GM21367 (cell line): ENCODE results near the gene TRIM72.
"Not testable (repeated sequence)": the region's sequence is repeated elsewhere in the genome, so short reads cannot be mapped to it uniquely, and the experiment has no call there.

Source experiments
- ATAC-seq: cut with Tn5 transposase; IDR thresholded peaks from one replicate; pipeline ENCODE4 v1.9.1; 2021; ENCODE audit not compliant: unreplicated experiment

Gene TRIM72

DNA sequence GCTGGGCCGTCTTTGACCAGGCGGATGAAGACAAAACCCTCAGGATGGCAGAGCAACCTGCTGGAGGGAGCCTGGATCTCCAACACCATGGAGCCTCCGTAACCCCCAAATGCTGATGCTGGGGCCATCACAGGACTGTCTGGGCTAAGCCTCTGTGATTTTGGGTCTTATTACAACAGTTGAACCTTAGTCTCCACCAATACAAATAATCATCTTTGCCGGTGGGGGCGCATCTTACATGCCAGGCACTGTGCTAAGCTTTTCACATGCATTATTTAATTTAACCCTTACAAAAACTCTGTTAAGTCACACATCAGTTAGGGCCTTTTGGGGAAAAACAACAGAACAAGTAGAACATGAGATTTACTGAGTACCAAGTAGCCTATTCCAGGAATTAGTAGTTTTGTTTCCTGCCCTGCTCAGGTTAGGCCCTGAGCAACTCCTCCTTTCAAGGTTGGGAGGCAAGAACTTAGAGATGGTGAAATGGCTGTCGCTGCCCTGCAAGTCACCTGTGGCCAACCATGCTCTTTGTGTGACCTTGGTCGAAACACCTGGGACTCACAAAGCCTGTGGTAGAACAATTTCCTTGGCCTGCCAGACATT is 37.0 kb downstream of the TRIM72 start:
- no peak for ATAC-seq

DNA sequence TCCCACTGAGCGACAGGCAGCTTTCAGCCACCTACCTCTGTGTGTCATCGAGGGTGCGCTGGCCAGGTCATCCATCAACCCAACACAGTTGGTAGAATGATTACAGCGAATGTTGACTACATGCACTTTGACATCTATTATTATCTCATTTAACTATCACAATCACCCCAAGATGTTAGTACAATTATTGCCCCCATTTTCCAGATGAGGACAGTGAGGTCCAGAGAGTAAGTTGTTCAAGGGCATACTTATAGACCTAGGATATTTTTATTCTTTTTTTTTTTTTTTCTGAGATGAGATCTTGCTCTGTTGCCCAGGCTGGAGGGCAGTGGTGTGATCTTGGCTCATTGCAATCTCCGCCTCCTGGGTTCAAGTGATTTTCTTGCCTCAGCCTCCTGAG is 37.5 kb downstream of the TRIM72 start:
- no peak for ATAC-seq

DNA sequence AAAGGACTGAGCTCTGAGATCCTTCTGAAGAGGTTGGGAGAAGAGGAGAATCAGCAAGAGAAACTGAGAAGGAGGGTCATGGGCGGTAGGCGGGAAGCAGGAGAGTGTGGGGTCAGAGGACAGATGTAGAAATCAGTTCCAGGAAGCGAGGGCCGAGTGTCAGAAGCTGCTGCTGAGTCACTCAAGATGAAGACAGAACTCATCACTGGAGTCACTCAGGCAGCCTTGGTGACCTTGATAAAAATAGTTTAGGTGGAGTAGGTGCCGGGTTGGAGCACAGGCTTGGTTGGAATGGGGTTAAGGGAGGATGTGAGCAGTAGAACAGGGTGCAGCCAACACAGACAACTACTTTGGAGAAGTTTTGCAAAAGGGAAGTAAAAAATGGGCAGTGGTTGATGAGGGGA is 39.7 kb downstream of the TRIM72 start:
- no peak for ATAC-seq

DNA sequence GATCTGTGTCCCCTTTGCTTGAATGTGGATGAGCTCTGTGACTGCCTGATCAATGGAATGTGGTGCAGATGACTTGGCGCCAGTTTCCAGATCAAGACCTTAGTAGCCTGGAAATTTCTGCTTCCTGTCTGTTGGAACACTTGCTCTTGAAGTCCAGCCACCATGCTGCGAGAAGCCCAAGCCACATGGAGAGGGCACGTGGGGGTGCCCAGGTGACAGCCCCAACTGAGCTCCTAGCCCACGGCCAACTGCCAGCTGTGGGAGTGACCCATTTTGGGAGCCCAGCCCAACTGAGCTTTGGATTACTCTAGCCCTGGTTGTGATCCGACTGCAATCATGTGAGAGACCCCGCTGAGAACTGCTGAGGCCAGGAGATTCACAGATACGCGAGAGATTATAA is 42.5 kb downstream of the TRIM72 start:
- ATAC-seq, result no peak

DNA sequence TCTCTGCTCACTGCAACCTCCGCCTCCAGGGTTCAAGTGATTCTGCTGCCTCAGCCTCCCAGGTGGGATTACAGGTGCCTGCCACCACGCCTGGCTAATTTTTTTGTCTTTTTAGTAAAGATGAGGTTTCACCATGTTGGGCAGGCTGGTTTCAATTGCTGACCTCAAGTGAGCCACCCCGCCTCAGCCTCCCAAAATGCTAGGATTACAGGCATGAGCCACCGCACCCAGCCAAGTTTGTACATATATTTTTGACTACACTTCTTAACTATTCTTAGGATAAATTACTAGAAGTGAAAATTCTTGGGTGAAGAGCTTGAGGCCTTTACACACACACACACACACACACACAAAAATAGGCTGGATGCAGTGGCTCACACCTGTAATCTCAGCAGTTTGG is 44.4 kb downstream of the TRIM72 start:
- no peak for ATAC-seq

DNA sequence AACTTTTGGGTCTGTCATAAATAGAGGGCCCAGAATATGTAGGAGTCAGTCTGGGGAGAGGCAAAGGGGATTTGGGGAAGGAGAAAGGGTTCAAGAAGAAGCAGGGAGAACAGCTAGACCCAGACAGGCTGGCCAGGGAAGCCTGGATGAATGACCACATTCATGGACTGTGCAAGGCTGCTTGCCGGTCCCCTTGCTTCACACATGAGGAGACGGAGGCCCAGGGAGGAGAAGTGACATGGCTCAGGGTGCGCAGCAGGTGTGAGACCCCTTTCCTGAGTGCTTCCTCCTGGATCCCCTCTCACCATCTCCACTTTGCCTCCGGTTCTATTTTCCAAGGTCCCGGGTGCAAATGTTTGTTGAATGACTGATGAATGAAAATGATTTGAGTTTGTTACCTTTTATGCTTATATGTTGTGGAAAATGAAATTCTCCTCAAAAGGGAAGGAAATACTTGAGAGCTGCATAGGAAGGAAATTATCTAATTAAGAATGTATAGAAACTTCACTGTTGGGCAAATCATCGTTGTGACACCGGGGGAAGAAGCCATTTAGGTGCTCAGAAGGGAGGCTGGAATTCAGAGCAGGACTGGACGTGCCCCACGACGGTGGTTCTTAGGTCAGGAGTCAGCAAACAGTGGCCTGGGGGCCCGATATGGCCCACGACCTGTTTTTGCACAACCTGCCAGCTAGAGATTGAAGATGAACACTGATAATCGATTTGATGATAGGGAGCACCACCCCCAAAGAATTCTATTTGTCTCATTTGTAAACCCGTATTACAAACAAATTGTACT is 46.4 kb downstream of the TRIM72 start:
- no peak for ATAC-seq

DNA sequence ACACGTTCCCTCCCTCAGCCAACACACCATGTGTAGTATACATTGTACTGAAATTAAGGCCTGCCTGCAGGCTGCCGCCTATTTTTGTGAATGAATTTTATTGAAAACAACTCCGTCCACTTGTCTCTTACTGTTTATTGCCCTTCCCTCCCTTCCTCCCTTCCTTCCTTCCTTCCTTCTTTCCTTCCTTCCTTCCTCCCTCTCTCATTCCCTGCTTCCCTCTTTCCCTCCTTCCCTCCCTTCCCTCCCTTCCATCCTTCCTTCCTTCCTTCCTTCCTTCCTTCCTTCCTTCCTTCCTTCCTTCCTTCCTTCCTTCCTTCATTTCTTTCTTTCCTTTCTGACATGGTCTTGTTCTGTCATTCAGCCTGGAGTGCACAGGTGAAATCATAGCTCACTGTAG is 48.2 kb downstream of the TRIM72 start:
- no peak for ATAC-seq

DNA sequence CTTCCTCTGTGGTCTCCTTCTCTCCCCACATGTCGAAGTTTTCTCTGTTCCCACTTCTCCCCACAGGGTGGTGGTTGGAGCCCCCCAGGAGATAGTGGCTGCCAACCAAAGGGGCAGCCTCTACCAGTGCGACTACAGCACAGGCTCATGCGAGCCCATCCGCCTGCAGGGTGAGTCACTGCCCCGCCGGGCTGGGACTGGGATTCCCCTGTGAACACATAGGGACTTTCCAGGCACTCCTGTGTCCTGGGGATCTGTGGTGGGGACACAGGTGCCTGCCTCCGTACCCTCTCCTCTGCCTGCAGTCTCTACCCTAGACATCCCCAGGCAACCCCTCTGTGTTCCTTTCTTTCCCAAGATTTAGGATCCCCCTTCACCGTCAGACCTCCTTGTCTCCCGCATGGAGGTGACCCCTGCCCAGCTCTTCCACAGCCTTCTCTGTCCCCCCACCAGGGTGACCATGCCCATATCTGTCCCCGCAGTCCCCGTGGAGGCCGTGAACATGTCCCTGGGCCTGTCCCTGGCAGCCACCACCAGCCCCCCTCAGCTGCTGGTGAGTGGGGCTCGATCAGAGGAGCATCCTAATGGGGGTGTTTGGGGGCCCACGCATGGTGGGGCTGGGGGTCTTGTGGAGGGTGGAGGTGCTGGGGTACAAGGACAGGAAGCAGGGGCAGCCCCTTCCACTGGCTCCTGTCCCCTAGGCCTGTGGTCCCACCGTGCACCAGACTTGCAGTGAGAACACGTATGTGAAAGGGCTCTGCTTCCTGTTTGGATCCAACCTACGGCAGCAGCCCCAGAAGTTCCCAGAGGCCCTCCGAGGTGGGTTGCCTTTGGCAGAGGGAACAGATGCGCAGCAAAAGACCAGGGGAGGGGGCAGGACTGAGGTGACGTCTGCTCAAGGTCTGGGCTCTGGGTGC is 51.7 kb downstream of the TRIM72 start:
- ATAC-seq, result peak; percentile 50

DNA sequence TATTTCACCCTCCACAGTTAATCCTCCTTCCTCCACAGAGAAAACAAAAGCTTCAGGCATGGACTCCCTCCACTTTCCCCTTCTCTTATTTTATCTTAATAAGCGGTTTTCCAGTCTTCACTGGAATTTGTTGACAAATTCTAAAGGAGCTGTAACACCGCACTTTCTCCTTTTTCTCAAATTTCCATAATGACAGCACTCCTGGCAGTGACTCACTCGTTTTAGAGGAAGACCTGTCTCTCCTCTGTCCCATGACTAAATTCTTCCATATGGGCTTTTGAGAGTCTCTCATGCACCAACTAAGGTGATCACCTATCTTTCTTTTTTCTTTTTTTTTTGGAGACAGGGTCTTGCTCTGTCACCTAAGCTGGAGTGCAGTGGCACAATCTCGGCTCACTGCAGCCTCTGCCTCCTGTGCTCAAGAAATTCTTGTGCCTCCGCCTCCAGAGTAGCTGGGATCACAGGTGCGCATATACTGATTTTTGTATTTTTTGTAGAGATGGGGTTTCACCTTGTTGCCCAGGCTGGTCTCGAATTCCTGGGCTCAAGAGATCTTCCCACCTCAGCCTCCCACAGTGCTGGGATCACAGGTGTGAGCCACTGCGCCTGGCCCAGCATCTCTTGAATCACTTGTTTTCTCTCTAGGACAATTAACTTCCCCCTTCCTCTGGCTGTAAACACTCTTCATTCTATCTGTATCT is 53.6 kb downstream of the TRIM72 start:
- no peak for ATAC-seq

DNA sequence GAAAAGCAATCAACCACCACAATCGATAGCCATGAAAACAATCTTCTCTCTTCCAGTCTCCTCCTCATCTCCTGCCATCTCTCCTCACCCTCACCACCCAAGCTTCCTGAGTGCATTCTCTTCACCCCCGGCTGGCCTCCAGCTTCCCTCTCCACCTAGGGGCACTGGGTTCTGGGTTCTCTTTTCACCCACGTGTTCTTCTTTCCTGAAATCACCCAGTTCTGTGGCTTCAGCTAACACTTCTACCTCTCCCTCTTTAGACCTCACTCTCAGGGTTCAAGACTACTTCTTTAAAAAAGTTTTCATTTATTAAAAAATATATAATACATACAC is 54.1 kb downstream of the TRIM72 start:
- no peak for ATAC-seq

DNA sequence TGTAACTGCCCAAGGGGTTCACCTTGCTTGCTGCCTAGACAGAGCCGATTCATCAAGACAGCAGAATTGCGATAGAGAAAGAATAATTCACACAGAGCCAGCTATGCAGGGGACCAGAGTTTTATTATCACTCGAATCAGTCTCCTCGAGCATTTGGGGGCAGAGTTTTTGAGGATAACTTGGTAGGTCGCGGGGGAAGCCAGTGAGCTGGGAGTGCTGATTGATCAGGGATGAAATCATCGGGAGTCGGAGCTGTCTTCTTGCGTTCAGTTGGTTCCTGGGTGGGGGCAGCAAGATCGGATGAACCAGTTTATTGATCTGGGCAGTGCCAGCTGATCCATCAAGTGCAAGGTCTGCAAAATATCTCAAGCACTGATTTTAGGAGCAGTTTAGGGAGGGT is 55.0 kb downstream of the TRIM72 start:
- no peak for ATAC-seq

DNA sequence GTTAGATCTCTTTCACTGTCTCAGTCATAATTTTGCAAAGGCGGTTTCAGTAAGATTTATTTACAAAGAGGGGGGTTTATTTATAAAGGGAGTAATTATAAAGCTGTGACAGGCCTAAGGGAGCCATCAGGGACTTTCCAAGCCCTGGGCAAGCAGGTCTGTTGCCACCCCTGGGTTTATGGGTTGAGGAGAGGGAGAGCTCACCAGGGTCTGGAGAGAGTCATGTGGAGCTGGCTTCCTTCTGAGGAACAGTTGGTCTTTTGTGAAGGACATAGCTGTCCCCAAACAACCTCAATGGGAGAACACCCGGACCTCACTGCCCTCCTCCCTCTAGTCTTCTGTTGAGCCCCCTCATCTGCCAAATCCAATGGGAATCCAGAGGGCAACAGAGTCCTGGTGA is 55.6 kb downstream of the TRIM72 start:
- ATAC-seq, result no peak

DNA sequence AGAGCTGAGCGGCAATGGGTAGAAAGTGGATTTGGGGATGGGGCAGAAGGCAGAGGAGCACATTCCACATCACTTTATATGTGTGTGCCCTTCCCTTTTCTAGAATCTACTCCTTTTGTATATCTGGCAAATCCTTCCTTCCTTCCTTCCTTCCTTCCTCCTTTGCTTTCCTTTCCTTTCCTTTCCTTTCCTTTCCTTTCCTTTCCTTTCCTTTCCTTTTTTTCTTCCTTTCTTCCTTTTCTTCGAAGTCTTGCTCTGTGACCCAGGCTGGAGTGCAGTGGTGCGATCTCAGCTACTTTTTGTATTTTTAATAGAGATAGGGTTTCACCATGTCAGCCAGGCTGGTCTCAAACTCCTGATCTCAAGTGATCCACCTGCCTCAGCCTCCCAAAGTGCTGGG is 56.1 kb downstream of the TRIM72 start:
- not testable (repeated sequence) for ATAC-seq

DNA sequence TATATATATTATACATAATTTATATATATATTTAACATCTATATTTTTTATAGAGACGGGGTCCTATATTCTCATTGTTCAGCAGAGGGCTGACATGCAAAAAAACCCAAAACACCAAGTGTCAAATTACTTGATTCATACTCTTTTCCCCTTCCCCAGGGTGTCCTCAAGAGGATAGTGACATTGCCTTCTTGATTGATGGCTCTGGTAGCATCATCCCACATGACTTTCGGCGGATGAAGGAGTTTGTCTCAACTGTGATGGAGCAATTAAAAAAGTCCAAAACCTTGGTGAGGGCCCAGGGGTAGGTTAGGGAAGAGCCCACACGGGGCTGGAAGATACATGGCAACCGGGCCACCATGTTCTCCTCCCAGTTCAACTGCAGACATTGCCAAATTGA is 56.9 kb downstream of the TRIM72 start:
- no peak for ATAC-seq

DNA sequence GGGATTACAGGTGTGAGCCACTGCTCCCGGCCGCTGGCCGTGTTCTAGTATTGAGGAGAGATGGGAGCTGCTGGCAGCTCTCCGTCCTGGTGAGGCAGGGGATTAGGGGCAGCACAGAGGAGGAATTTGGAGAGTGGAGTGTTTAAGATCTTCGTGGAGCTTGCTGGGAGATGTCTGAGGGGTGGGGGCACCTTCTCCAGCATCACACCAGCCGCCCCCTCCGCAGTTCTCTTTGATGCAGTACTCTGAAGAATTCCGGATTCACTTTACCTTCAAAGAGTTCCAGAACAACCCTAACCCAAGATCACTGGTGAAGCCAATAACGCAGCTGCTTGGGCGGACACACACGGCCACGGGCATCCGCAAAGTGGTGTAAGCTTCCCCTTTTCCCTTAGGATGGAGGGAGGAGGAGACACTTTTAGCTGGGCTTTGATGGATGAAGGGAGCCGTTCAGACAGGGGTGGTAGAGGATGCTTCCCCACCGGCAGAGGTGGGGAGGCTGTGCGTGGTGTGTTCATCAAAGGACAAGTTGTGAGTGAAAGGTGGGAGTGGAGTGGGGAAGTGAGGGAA is 57.8 kb downstream of the TRIM72 start:
- ATAC-seq, result no peak

DNA sequence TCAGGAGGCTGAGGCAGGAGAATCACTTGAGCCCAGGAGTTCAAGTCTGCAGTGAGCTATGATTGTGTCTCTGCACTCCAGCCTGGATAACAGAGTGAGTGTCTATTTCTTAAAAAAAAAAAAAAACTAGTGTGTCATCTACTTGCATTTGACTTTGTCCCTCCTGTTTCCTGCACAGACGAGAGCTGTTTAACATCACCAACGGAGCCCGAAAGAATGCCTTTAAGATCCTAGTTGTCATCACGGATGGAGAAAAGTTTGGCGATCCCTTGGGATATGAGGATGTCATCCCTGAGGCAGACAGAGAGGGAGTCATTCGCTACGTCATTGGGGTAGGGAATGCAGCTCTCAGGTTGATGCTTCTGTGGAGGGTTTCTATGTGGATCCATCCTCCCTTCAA is 59.3 kb downstream of the TRIM72 start:
- ATAC-seq, result no peak

DNA sequence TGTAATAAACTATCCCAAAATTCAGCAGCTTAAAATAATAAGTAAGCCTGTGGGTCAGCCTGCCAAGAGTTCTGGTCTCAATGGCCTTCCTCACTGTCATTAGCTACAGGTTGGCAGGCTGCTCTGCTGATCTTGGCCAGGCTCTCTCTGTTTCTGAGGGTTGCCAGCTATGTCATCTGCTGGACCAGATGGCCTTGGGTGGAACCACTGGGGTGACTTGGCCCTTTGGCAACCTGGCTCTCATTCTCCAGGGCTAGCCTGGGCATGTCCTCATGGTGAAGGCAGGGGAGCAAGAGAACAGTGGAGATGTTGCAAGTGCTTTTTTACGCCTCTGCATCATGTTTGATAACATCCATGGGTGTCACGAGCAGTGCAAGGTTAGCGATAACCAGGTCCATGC is 59.8 kb downstream of the TRIM72 start:
- no peak for ATAC-seq

DNA sequence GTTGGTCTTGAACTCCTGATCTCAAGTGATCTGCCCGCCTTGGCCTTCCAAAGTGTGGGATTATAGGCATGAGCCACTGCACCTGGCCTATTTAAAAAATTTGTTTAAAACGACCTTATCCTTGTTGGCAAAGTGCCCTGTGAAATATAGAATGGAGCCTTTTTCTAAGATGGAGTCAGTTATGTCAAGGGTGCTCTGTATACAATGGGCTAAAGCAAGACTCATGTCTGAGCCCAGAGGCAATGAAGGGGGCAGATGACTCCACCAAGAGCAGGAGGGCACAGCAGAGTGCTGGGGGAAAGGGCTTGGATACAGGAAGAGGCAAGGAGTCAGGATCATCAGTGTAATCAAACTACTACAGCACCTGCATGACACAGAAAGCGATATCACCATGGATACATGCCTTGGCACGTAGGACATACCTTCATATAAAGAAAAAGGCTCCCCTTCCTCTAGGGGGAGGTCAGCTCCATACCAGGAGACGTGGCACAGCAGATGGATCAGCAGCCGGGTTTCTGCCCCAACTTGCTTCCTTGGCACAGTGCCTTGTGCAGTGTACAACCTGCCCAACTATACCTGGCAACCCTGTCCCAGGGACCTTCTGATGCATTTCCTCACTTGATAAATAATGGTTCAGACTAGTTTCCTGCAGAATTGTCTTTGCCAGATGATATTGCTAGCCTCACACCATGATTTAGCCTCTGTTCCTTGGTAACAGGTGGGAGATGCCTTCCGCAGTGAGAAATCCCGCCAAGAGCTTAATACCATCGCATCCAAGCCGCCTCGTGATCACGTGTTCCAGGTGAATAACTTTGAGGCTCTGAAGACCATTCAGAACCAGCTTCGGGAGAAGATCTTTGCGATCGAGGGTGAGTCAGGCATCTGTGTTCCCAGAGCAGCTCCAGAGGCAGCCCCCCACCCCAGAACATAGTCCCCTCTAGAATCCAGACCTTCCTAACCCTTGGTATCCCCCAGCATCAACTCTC is 61.2 kb downstream of the TRIM72 start:
- ATAC-seq, result no peak

DNA sequence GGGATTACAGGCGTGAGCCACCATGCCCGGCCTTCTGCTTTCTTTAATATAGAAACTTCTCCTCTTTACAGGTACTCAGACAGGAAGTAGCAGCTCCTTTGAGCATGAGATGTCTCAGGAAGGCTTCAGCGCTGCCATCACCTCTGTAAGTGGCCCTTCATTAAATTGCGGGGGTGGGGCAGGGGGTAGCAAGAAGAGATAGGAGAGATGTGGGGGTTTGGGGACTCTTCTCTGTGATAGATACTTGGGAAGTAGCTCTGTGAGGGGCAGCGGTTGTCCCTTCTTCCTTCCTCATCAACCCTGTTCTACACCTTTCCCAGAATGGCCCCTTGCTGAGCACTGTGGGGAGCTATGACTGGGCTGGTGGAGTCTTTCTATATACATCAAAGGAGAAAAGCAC is 62.7 kb downstream of the TRIM72 start:
- ATAC-seq, result no peak
